Measurements from ENCODE around the gene TRANK1.

Gene TRANK1

GRCh38 chr3:36903119-36903882, 41.6 kb downstream of the TRANK1 start (continued):
- TF ChIP-seq POU6F1 (CRISPR knock-in tag; IDR thresholded peaks at IDR 0.05; ENCODE audit: borderline replicate concordance, low read depth) (no peak), ESRRG (CRISPR knock-in tag; IDR thresholded peaks at IDR 0.05) (no peak), SNAI2 (CRISPR knock-in tag; IDR thresholded peaks at IDR 0.05) (no peak), TCF4 (CRISPR knock-in tag; IDR thresholded peaks at IDR 0.05; ENCODE audit: borderline replicate concordance) (no peak), ZC3H10 (CRISPR knock-in tag; IDR thresholded peaks at IDR 0.05) (no peak)

- ATAC-seq: no peak
Measured at GRCh38 chr3:36901588-36901987, 43.3 kb downstream of the TRANK1 start.

GRCh38 chr3:36900474-36901443, 44.1 kb downstream of the TRANK1 start:
- no peak for TF ChIP-seq TCF4 (CRISPR knock-in tag; IDR thresholded peaks at IDR 0.05; ENCODE audit: borderline replicate concordance)
- TF ChIP-seq PPARA (CRISPR knock-in tag; IDR thresholded peaks at IDR 0.05; ENCODE audit: borderline replicate concordance): no peak
- TF ChIP-seq ZNF565 (CRISPR knock-in tag; conservative IDR thresholded peaks at IDR 0.05; ENCODE audit: low read depth): no peak
- no peak for TF ChIP-seq TOX (CRISPR knock-in tag; IDR thresholded peaks at IDR 0.05; ENCODE audit: borderline replicate concordance)
- no peak for TF ChIP-seq CREB5 (CRISPR knock-in tag; IDR thresholded peaks at IDR 0.05; ENCODE audit: low read depth)
- TF ChIP-seq PATZ1 (CRISPR knock-in tag; IDR thresholded peaks at IDR 0.05; ENCODE audit: borderline replicate concordance): no peak
- no peak for TF ChIP-seq CSDC2 (CRISPR knock-in tag; IDR thresholded peaks at IDR 0.05)
- TF ChIP-seq ZNF8 (CRISPR knock-in tag; IDR thresholded peaks at IDR 0.05): no peak
- no peak for TF ChIP-seq ZNF70 (CRISPR knock-in tag; IDR thresholded peaks at IDR 0.05)
- TF ChIP-seq POU6F1 (CRISPR knock-in tag; IDR thresholded peaks at IDR 0.05; ENCODE audit: borderline replicate concordance, low read depth): no peak
- no peak for TF ChIP-seq BACH2 (CRISPR knock-in tag; IDR thresholded peaks at IDR 0.05; ENCODE audit: borderline replicate concordance)
- TF ChIP-seq ISL1 (CRISPR knock-in tag; IDR thresholded peaks at IDR 0.05): no peak
- no peak for TF ChIP-seq ZFP3 (CRISPR knock-in tag; IDR thresholded peaks at IDR 0.05)
- no peak for TF ChIP-seq ESRRG (CRISPR knock-in tag; IDR thresholded peaks at IDR 0.05)
- no peak for TF ChIP-seq TSHZ2 (CRISPR knock-in tag; IDR thresholded peaks at IDR 0.05)
- no peak for TF ChIP-seq GLIS3 (CRISPR knock-in tag; IDR thresholded peaks at IDR 0.05)
- no peak for TF ChIP-seq CSRNP3 (CRISPR knock-in tag; IDR thresholded peaks at IDR 0.05)
- no peak for ATAC-seq

More at GRCh38 chr3:36901588-36901987, 43.3 kb downstream of the TRANK1 start:
- TF ChIP-seq POU6F1 (CRISPR knock-in tag; IDR thresholded peaks at IDR 0.05; ENCODE audit: borderline replicate concordance, low read depth) (no peak), PPARA (CRISPR knock-in tag; IDR thresholded peaks at IDR 0.05; ENCODE audit: borderline replicate concordance) (no peak), ISL1 (CRISPR knock-in tag; IDR thresholded peaks at IDR 0.05) (no peak)

Data from SK-N-SH treated with all-trans-retinoic acid at 6 μM for 48 hours (cell line).